Prostate gland (tissue), 2 donors: ENCODE results near the gene KRT85.
"Not testable (repeated sequence)": the region's sequence is repeated elsewhere in the genome, so short reads cannot be mapped to it uniquely, and the experiment has no call there.

Experiments used
- CTCF ChIP-seq, 4 experiments: fragments of 200-600 bp in 2 of 4; fragments of 450-650 bp in 2 of 4; sonication (generic) in 2 of 4; IDR thresholded peaks; 1 replicate in 3 of 4; 2 replicates in 1 of 4; pipeline ENCODE4 v1.5.1; 2016 to 2019; ENCODE audit warnings: antibody characterized with exemption in 4 of 4, mild to moderate bottlenecking in 2 of 4, moderate library complexity in 2 of 4
- POLR2A ChIP-seq: fragments of 450-650 bp; IDR thresholded peaks from one replicate; pipeline ENCODE4 v1.6.1; 2016; ENCODE audit warnings: antibody characterized with exemption, mild to moderate bottlenecking
- POLR2AphosphoS5 ChIP-seq: sonication (generic); formaldehyde crosslinking; IDR thresholded peaks from one replicate; pipeline ENCODE4 v1.6.1; 2017; ENCODE audit warnings: antibody characterized with exemption

GRCh38 chr12:52410589-52411248, 43.4 kb upstream of the KRT85 start:
- TF ChIP-seq POLR2AphosphoS5; POLR2A; CTCF (IDR thresholded peaks at IDR 0.05): not testable (repeated sequence)
